GM21515 (cell line): ENCODE data around the gene NTM.

Source experiments
- ATAC-seq: cut with Tn5 transposase; IDR thresholded peaks from one replicate; pipeline ENCODE4 v1.9.1; 2021; ENCODE audit not compliant: unreplicated experiment

Gene NTM

DNA sequence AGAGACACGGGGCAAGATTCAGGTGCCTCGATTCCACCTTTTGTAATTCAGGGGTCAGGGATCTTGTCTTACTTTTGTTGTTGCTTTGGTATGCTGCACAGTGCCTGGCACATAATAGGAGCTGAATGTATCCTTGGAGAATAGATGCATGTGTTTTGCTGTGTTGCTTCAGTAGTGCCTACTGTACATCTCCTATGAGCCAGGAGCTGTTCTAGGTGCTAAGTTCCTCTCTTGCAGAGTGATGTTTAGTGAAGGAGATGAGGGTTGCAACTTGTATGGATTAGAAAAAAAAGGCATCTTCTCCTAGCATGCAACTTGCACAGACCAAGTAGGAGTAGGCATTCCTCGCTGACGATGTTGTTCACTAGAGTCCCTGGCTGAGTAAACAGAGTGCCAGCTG lies 555.4 kb downstream of the NTM start:
- no peak for ATAC-seq

DNA sequence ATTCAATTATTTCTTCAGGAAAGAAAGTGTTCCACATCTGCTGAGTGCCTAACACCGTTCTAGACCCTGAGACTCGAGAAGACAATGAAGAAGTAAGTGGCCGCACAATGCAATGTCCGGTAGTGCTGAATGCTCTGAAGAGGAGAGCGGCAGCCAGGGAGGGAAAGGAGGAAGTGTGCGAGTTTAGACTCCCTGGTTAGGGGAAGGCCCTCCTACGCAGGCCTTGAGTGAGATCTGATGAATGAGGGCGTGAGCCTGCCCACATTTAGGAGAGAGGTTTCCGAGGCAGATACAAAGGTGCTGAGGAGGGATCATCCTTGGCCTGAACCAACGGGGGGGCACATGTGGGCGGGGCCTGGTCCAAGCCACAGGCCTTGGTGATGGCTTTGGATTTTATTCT lies 558.6 kb downstream of the NTM start:
- no peak for ATAC-seq

DNA sequence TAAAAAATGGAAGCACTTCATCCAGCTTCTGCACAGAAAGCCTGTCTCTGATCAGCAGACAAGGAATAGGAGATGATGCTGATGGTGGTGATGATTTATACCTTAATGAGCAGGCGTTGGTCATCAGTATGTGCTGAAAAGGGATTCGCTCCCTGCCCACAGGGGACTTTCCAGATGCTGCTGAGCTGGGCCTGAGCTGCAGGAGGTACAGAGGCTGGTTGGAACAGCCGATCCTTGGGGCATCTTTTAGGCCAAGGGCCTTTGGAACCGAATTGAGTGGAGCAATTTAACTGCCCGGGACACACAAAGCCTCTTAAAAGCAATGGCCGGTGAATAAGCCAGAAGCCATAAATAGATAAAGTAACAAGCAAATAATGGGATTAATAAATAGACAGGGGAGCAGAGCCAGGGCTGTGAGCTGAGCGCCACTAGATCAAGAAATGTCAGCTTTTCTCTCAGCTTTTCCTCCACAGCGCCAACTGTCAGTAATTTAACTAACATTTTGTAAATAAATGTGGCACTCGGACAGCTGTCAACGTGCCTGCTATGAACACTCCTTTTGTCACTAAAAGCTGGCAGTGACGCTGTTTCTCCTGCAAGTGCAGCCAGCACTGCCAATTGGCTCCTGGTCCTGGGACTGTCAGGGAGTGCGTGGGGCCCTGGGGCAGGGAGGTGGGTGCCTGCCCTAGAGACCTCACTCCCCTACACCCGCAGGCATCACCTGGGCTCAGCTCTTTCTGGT lies 562.3 kb downstream of the NTM start:
- no peak for ATAC-seq

DNA sequence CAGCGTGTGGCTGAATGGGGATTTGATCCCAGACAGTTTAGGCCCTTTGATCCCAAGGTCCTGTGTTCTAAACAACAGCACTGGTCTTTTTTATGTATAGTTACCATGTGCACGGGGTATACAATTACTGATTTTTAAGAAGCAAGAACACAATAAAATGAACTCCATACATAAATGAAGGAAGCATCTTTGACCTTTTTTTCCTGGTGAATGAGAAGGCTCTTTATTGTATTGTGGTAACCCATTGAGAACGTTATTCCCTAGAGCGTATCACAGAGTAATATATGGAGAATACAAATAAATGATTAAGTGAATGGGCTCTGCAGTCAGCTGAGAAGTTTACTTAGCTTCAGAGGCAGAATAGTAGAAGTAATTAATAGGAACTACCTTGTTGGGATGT lies 563.6 kb downstream of the NTM start:
- no peak for ATAC-seq

DNA sequence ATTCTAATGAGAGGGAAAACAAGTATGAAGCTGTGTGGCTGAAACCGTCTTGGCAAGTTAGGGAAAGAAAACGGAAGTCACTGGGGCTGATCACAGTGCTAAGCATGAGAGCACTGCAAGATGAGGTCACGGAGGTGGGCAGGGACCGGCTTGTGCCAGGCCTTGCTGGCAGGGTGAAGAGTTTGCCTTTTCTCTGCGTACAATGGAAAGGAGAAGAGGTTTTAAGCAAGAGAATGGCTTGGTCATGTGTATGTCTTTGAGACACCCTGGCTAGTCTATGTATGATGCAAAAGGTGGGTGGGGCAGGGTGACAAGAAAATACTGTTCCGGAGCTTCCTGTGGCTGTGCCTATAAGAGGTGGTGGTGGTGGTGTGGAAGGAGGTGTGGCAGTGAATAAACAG lies 567.9 kb downstream of the NTM start:
- no peak for ATAC-seq

GRCh38 chr11:131940126-131940525 lies 569.7 kb downstream of the NTM start:
- ATAC-seq: no peak

- no peak for ATAC-seq
Measured at GRCh38 chr11:131942878-131943277, 572.5 kb downstream of the NTM start.

DNA sequence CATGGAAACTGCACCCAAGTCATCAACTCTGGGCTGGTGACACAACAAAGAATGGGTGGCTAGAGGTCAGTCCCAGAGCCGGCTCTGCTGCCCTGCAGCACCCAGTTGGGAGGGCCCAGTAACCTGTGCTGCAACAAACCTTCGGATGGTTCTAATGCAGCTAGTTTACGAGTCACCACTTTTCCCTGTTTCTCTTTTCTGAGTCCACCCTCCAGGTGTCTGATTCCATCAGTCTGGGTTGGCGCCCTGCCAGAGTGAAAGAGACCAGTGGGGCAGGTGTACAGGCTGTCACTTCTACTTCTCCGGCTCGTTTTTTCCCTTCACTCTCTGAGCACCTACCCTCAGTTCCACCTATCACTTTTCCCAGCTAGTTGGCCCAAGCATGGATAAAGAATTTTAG lies 572.9 kb downstream of the NTM start:
- no peak for ATAC-seq

DNA sequence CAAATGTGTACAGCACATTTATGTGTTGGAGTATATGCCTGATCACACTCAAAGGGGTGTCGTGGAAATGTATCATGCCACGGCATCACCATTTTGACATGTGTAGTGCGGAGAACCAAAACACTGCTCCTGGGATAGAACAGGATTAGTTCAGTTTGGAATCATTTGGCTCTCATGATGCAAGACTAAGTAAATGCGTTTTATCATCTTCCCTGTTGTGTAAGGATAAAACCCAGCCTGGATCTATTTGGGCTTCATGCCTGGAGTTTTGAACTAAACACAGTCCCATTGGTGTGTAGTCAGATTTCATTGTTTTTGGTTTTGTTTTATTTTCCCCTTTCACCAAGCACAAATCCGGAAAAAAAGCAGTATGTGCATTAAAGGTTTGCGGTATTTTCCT lies 574.3 kb downstream of the NTM start:
- ATAC-seq: no peak

- no peak for ATAC-seq
Measured at GRCh38 chr11:131945706-131946105, 575.3 kb downstream of the NTM start.

DNA sequence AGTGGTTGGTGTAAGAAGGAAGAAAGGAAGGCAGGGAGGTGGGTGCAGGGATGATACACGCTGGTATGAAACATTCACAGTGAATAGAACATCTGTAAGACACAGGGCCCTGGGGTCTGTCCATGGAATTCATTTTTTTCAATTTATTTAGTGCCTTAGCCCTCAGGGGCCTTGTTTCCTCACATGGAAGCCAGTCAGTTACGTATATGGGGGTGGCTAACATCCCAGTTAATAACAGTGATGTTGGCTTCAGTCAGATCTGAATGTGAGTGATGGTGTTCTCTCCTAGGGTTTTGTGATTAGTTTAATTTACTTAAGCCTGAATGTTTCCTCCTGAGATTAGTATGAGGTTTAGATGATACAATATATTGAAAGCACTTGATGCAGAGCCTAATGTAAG lies 577.1 kb downstream of the NTM start:
- no peak for ATAC-seq

GRCh38 chr11:131951121-131951520 lies 580.7 kb downstream of the NTM start:
- no peak for ATAC-seq

GRCh38 chr11:131954146-131954545 lies 583.7 kb downstream of the NTM start:
- no peak for ATAC-seq

DNA sequence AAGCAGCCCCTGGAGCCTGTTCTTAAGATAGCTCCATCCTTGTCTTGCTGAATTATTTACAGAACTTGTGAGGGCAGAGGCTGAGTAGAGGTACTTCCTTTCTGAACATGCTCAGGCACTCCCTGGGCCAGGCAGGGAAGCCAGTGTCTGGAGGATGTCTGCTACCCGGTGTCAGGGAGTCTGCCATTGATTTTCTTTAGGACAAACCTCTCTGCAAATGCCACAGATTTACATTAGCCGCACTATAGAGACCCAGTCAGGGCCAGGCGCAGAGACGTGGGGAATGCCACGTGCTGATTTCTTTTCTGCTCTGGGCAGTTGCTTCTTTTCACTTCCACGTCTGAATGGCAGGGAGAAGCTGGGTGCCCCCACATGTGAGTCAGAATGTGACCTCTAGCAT lies 585.5 kb downstream of the NTM start:
- ATAC-seq: no peak

DNA sequence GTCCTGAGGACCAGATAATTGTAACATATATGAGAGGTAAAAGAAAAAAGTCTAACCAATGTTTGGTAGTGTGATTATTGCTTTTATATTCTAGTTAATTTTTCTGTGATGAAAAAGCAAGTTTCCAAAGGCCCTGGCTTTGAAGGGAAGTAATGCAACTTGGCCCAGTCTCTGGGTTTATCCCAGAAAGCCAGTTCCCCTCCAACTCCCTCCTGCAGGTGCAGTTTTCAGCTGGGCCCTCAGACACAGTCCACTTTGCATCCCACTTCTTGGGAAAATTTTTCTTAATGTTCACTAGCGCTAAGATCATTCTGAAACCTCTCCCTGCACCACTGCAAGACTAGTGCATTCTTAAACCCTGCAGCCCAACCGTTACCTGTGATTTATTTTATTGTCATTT lies 586.8 kb downstream of the NTM start:
- ATAC-seq: no peak

GRCh38 chr11:131957875-131958274 lies 587.5 kb downstream of the NTM start:
- ATAC-seq: no peak

GRCh38 chr11:131962818-131963217 lies 592.4 kb downstream of the NTM start:
- no peak for ATAC-seq

GRCh38 chr11:131964698-131965483 lies 594.5 kb downstream of the NTM start:
- no peak for ATAC-seq

GRCh38 chr11:131965504-131965903 lies 595.1 kb downstream of the NTM start:
- no peak for ATAC-seq

- ATAC-seq: no peak
Measured at GRCh38 chr11:131966667-131967066, 596.3 kb downstream of the NTM start.

DNA sequence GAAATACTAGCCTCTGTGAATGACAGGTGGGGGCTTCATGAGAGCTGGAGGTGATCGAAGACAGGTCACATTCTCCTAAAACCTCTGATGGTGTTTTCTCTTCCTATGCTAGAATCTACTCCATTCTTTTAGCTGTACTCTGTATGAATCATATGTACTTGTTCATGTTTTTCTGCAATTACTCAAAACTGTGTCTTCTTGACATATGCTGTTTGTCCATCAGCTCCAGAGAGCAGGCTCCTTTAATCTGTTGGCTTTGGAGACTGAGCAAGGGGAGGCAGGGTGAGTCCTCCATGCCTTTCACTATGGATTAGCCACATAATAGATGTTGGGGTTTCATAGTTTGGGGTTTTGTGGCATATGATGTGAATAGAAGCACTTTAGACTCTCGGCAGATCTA lies 598.8 kb downstream of the NTM start:
- no peak for ATAC-seq

DNA sequence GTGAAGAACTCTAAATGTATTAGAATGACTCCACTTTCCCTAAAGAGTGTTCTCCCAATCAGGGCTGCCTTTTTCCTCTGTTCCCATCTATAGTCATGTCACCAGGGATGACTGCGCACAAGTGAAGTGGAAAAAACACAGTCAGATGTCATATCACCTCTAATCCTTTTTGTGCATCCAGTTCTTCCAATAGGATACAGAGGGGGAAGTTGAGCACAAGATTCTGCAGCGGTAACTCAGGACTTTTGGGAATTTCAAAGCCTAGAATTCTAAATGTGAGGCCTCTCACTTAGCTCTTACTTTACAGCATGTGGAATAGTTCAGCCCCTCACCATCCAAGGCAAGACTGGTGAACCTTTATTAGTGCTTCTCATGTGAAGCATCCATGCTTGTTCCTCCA lies 602.6 kb downstream of the NTM start:
- ATAC-seq: no peak

DNA sequence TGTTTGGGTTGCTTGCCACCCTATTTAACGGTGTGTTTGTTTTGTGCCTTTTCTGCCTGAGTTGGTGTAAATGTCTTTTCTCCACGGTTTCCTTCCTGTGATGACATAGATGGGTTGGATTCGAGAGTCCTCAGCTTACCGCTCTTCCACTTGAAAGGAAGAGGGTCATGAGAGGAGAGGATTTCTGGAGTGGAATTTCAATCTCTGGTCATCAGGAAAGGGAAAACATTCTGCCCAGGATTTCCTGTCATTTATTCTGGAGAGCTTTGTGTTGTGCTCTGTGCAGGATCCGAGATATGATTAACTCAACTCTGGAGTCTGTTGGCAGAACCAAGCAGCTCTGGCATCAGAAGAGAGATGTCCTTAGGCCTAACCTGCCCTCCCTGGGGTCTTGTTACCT lies 605.2 kb downstream of the NTM start:
- ATAC-seq: no peak
